ENCODE measurements around the gene MAP3K21. TPM values are rescaled to one million over a fixed set of nuclear protein-coding genes. Genes with fewer than 3 reads are reported as not detected.

The MAP3K21 gene
- total RNA-seq, 1 donor from 2014 or later = 5.4 TPM

- Histone ChIP-seq H3K27ac (no peak overlapping the region), H3K4me1 (no peaks in the 10 kb centered on the region)
- H3K27ac Mint-ChIP-seq = no peak overlapping the region
Measured at GRCh38 chr1:233406994-233407631, 79.6 kb downstream of the MAP3K21 start.

GRCh38 chr1:233409540-233409939 lies 82.0 kb downstream of the MAP3K21 start:
- Mint-ChIP-seq H3K4me3 (no peak overlapping the region), H3K36me3 (no peaks in the 10 kb centered on the region), H3K9me3 (peaks cover 14% of the 10 kb centered on the region), H3K27me3 (ENCODE audit: insufficient read depth, low read depth) (no peaks in the 10 kb centered on the region), H3K4me1 (no peaks in the 10 kb centered on the region), H3K27ac (no peak overlapping the region)
- H3K36me3 ChIP-seq = no peaks in the 10 kb centered on the region
- DNase-seq (ENCODE audit: low spot score) = no peak
- H3K27me3 ChIP-seq = no peaks in the 10 kb centered on the region
- H2AFZ ChIP-seq (replicated peaks) = no peak overlapping the region
- no peak overlapping the region for H3K4me2 ChIP-seq
- H3K9me3 ChIP-seq (ENCODE audit: low read depth) = peaks cover 9% of the 10 kb centered on the region
- no peaks in the 10 kb centered on the region for H3K79me2 ChIP-seq (ENCODE audit: low read depth)
- TF ChIP-seq CTCF (IDR thresholded peaks at IDR 0.05) (no peak), EZH2 (IDR thresholded peaks at IDR 0.05) (no peak)
- no peaks in the 10 kb centered on the region for H3F3A ChIP-seq (ENCODE audit: low read depth)
- H3K4me3 ChIP-seq = no peak overlapping the region
- no peaks in the 10 kb centered on the region for H4K20me1 ChIP-seq (ENCODE audit: low read depth)
- no peak overlapping the region for H3K27ac ChIP-seq
- H3K4me1 ChIP-seq = no peaks in the 10 kb centered on the region
- no peak overlapping the region for H3K9ac ChIP-seq

More at GRCh38 chr1:233406994-233407631, 79.6 kb downstream of the MAP3K21 start:
- no peak for TF ChIP-seq EZH2 (IDR thresholded peaks at IDR 0.05)
- TF ChIP-seq EZH2phosphoT487 (IDR thresholded peaks at IDR 0.05) = no peak
- no peak for TF ChIP-seq CTCF (IDR thresholded peaks at IDR 0.05)
- H4K20me1 ChIP-seq (ENCODE audit: low read depth) = no peaks in the 10 kb centered on the region
- H3K4me3 ChIP-seq = no peak overlapping the region
- no peaks in the 10 kb centered on the region for H3K36me3 Mint-ChIP-seq
- H3F3A ChIP-seq (ENCODE audit: low read depth) = no peaks in the 10 kb centered on the region
- peaks cover 14% of the 10 kb centered on the region for H3K9me3 Mint-ChIP-seq
- H3K4me3 Mint-ChIP-seq = no peak overlapping the region
- H3K27me3 ChIP-seq = no peaks in the 10 kb centered on the region
- no peak overlapping the region for H3K9ac ChIP-seq
- DNase-seq (ENCODE audit: low spot score) = no peak
- H3K27me3 Mint-ChIP-seq (ENCODE audit: insufficient read depth, low read depth) = no peaks in the 10 kb centered on the region
- no peaks in the 10 kb centered on the region for H3K4me1 Mint-ChIP-seq
- H3K36me3 ChIP-seq = no peaks in the 10 kb centered on the region
- no peak overlapping the region for H3K4me2 ChIP-seq
- H3K9me3 ChIP-seq (ENCODE audit: low read depth) = peaks cover 12% of the 10 kb centered on the region
- H2AFZ ChIP-seq (replicated peaks) = no peak overlapping the region
- no peaks in the 10 kb centered on the region for H3K79me2 ChIP-seq (ENCODE audit: low read depth)

GRCh38 chr1:233410906-233411305 lies 83.4 kb downstream of the MAP3K21 start:
- no peak overlapping the region for H3K4me3 Mint-ChIP-seq
- Histone ChIP-seq H3K27ac (no peak overlapping the region), H3K4me1 (no peaks in the 10 kb centered on the region), H3K4me2 (no peak overlapping the region), H3K9me3 (ENCODE audit: low read depth) (peaks cover 9% of the 10 kb centered on the region), H3F3A (ENCODE audit: low read depth) (no peaks in the 10 kb centered on the region), H3K9ac (no peak overlapping the region), H3K79me2 (ENCODE audit: low read depth) (no peaks in the 10 kb centered on the region), H3K27me3 (no peaks in the 10 kb centered on the region), H3K4me3 (no peak overlapping the region), H3K36me3 (no peaks in the 10 kb centered on the region), H2AFZ (replicated peaks) (no peak overlapping the region), H4K20me1 (ENCODE audit: low read depth) (no peaks in the 10 kb centered on the region)
- H3K4me1 Mint-ChIP-seq = no peaks in the 10 kb centered on the region
- peaks cover 14% of the 10 kb centered on the region for H3K9me3 Mint-ChIP-seq
- H3K36me3 Mint-ChIP-seq = no peaks in the 10 kb centered on the region
- no peak for DNase-seq (ENCODE audit: low spot score)
- H3K27ac Mint-ChIP-seq = no peak overlapping the region
- no peak for TF ChIP-seq EZH2 (IDR thresholded peaks at IDR 0.05)
- no peak for TF ChIP-seq EZH2phosphoT487 (IDR thresholded peaks at IDR 0.05)
- TF ChIP-seq CTCF (IDR thresholded peaks at IDR 0.05) = no peak
- H3K27me3 Mint-ChIP-seq (ENCODE audit: insufficient read depth, low read depth) = no peaks in the 10 kb centered on the region
